Activated CD8-positive, alpha-beta memory T cell treated with anti-CD3 and anti-CD28 coated beads for 48 hours (primary cell): ENCODE data around the gene NEDD1.

Experiments
- DNase-seq, 3 experiments: peaks; one replicate each; pipeline ENCODE4 v3.0.0-alpha.2; 2020; ENCODE audit warnings: low read depth in 2 of 3, low spot score in 2 of 3

The NEDD1 gene

GRCh38 chr12:96906849-96907670 is at the start of gene NEDD1:
Gene NEDD1, plus strand, starts transcription at chr12:96907257. Its CDS starts 2,503 bp downstream, at chr12:96909760.
- peak; percentile 65 to 83 (median 73) for DNase-seq

- no peak for DNase-seq
Measured at GRCh38 chr12:96858162-96858561, 48.9 kb upstream of the NEDD1 start.

DNA sequence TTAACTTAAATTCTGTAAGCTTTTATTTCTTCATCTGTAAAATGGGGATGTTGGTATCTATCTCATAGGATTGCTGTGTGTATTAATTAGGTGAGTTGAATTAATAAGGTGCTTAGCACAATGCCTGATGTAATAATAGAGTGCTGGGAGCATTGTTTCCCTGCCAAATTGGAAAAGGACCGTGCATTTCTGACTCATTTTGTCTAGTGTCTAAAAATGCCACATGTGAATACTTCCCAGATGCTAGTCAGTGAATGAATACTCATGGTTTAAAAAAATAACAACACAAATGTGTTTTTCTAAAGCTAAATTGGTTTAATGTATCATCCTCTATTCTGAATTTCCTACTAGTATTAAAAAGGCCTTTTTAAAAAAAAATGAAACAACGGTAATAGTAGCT is 45.4 kb upstream of the NEDD1 start:
- no peak for DNase-seq

GRCh38 chr12:96862326-96862725 is 44.7 kb upstream of the NEDD1 start:
- no peak for DNase-seq

- DNase-seq: no peak
Measured at GRCh38 chr12:96864335-96864734, 42.7 kb upstream of the NEDD1 start.

DNA sequence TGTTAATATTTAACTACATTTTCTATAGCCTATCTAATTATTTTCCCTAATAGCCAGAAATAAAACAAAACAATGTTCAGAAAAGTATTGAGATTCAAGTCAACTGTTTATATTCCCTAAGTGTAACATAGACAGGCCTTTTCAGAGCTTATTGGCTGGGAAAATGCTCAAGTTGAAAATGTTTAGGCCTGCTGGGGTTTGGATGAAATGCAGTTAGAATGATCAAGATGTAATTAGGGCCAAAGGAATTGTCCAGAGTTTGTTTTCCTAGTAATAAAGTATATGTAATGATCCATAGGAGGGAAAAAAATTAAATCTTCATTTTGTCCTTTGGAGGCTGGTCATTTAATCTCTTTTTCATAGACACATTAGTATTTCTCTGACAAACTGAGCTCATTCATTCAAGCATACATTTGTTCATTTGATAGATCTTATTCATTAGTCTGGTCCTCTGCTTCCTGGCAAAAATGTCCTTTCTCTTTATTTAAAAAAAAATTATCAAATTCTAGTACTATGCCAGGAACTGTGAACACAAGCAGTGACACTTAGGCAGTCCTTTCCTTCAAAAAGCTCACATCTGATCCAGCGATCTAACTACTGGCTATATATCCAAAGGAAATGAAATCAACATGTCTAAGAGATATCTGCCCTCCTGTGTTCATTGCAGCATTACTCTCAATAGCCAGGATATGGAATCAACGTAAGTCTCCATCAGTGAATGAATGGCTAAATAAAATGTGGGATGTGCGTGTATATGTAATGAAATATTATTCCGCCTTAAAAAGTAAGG is 40.1 kb upstream of the NEDD1 start:
- DNase-seq: no peak

GRCh38 chr12:96870946-96871345 is 36.1 kb upstream of the NEDD1 start:
- DNase-seq: no peak

GRCh38 chr12:96872961-96873360 is 34.1 kb upstream of the NEDD1 start:
- DNase-seq: no peak

DNA sequence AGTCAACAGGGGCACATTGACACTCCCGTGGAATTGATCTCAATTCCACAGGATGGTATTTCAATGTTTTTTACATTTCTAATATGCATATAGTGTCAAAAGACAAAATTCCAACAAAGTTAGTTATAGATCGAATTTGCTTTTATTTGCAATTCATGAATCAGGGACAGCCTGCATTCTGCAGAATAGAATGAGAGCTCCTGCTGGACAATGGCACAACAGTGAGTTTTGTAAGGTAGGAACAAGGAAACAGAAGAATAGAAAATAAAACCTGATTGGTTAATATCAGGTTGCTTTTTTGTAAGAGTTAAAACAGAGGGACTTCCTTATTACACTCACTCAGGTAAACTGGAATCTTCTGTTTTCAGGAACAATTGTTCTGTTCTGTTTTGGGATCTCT is 32.8 kb upstream of the NEDD1 start:
- DNase-seq: no peak

- DNase-seq: no peak
Measured at GRCh38 chr12:96876966-96877365, 30.1 kb upstream of the NEDD1 start.

DNA sequence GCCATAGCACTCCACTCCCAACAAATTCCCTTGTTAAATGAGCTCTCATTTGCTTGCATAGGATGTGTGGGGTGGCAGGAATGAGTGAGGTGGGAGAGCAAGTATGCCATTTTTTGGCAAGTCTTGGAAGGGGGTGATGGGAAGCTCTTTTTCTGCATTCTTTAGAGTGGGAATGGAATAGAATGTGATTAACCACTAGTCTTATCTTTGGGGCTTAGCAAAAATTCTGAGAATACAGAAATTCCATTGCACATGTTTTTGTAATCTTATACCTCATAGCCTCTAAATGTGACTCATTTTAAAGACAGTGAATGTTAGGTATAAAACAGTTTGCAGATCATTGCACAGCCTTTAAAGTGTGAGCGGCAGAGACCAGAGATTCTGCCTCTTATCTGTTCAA is 28.4 kb upstream of the NEDD1 start:
- DNase-seq: no peak

DNA sequence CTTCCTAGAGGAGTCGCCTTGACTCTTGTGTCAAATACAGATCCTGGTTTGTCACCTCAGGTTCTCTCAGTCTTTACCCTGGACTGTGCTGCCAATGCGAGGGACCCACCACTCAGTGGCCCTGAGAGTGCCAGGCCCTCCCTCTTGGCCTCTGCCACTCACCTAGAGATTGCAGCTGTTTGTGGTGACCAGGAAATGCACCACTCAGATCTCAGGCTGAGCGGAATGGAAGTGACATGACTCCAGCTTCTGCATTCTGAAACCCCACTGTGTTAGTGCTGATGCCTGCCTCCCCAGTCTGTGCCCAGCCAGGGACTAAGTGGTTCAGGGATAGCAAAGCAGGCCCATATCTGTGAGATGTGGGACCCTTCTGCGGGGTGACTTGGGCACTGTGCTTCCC is 27.8 kb upstream of the NEDD1 start:
- no peak for DNase-seq

DNA sequence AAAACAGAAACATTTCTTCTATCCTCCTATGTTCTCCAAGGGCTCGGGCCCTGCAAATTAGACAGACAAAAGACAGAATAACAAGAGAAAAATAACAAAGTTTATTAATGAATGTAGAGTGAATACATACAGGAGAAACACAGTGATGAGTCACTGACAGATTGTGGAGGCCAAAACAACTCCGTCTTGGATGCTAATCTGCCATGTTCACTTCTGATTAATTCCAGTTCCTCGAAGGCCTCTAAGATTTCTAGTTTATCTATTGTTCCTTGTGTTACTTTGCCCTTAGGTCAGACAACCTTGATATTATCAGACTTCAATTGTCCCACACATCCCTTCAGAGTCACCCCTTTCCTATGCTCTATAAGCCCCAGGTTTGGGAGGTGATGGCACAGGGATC is 26.8 kb upstream of the NEDD1 start:
- no peak for DNase-seq

DNA sequence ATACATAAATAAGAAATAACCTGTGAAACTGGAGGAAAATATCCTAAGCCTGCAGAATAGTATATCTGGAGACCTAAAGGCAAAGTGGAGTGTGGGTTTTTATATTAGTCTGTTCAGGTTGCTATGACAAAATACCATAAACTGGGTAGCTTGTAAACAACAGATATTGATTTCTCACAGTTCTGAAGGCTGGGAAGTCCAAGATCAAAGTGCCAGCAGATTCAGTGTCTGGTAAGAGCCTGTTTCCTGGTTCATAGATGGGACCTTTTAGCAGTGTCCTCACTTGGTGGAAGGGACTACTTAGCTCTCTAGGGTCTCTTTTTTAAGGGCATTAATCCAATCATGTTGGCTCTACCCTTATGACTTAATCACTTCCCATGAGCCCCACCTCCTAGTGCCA is 25.4 kb upstream of the NEDD1 start:
- no peak for DNase-seq

DNA sequence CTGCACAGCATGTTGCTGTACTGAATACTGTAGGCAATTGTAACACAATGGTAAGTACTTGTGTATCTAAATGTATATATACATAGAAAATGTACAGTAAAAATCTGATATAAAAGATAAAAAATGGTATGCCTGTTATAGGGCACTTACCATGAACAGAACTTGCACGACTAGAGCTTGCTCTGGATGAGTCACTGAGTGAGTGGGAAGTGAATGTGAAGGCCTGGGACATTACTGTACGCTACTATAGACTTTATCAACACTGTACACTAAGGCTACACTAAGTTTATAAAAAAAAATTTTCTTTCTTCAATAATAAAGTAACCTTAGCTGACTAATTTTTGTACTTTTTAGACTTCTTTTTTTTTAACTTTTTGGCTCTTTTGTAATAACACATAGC is 24.2 kb upstream of the NEDD1 start:
- no peak for DNase-seq

- no peak for DNase-seq
Measured at GRCh38 chr12:96883571-96883970, 23.5 kb upstream of the NEDD1 start.

DNA sequence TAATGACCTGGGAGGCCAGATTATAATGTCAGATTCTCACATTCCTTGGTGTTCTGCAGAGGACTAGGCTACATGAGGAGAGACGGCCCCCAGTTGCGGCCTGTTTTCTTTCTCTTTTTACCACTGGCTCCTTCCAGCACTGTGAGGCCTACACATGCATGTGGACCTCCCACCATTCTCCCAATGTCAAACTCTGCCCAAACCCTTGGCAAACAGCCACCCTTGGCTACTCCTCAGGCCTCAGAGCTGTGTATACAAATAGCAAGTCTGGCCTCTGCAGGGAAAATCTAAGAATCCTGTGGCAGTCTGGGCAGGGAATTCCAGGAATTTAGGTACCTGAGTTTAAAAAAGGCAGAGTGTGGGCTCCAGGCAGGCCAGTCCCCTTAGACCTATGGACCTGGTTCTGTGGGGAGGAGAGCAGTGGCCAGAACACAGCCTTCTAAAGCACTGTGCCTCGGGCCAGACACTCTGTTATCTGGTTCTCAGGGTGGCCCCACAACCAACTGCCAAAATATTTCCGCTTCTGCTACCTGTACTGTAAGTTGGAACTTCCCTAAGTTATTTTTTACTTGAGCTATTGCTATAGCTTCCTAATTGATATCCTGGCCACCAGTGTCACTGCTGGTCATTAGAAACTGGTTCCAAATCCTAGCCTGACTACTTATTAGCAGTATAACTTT is 19.9 kb upstream of the NEDD1 start:
- DNase-seq: no peak

DNA sequence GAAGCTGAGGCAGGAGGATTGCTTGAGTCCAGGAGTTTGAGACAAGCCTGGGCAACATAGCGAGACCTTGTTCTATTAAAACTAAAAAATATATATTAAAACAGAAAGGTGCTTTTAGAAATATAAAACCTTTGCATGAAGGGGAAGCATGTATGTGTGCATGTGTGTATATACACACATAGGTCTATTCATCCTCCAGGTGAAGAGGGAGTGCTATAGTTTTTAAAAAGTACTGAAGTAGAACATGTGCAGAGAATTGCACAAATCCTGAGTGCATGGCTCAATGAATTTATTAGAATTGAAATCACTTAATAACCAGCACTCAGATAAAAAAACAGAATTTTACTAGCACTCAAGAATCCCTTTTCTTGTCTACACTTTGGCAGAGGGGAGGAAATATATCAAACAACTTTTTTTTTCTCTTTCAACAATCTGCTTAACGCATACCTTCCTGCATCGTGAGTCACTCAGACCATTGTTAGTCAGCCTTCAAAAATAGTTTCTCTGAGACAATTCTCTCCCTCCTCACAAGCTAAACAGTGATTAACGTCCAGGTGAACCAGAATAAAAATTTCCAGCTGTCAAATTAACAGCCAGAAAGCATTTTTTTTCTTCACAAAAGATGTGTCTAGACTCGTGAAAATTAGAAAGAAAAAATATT is 17.7 kb upstream of the NEDD1 start:
- DNase-seq: no peak

DNA sequence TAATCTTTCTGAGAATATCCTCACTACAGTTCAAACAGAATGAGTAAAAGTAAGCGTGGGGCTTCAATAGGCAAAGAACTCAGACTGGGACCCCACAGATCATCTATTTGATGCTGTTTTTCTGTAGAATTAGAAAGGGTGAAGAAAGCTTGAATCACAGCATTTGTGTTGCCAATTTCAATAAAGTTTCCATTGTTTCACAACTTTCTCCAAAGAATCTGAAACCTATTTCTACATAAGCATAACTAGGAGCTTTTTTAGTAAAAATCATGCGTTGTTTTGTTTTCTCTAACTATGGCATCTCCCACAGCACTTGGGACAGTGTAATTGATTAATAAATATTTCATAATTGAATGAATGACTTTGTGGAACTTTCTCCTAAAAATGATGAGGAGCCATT is 16.7 kb upstream of the NEDD1 start:
- DNase-seq: no peak

DNA sequence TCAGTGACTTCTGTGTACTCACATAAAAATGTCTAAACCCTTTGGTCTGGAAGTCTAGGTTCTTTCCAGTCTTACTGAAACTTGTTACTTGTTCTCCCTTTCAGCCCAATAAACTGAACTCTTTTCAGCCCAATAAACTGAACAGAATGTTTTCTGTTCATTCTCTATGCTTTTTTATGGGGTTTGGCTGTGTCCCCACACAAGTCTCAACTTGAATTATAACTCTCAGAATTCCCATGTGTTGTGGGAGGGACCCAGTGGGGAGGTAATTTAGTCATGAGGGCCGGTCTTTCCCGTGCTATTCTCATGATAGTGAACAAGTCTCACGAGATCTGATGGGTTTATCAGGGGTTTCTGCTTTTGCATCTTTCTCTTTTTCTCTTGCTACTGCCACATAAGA is 15.0 kb upstream of the NEDD1 start:
- no peak for DNase-seq

DNA sequence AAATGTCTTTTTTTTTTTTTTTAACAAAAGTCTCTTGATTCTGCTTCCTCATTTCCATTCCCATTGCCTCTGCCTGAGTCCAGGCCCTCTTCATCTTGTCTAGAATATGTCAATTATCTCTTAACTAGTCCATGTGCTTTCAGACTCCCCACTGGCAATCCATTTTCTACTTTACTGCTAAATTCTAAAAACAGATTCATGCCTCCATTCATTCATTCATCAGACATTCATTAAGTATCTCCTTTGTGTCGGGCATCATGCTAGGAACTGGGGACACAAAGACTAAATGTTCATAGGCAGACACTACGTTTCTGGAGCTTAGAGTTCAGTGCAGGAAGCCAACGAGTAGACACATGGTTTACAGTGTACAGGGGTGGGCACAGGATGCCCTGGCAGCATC is 9.6 kb upstream of the NEDD1 start:
- no peak for DNase-seq
